Stomach (tissue), 9 donors: ENCODE results near the gene RPL38. TPM values are rescaled to one million over a fixed set of nuclear protein-coding genes. Genes with fewer than 3 reads are reported as not detected.

ENCODE experiments used
- DNase-seq, 2 donors: peaks; one replicate each; pipeline versions ENCODE4 v3.0.0 to v3.0.0-alpha.2; 2013 to 2019
- H3K27ac ChIP-seq, 5 donors: fragments of 200-600 bp in 4 of 5; sonication (generic) in 4 of 5; one replicate each; pipeline ENCODE4 v1.5.1; 2013 to 2019; ENCODE audit warnings: mild to moderate bottlenecking in 1 of 5, moderate library complexity in 1 of 5
- H3K27me3 ChIP-seq, 3 donors: fragments of 200-600 bp; sonication (generic); one replicate each; pipeline ENCODE4 v1.5.1; 2017 to 2019; ENCODE audit warnings: mixed run types in 1 of 3
- H3K36me3 ChIP-seq, 4 donors: fragments of 200-600 bp; sonication (generic); 1 replicate in 3 of 4; 2 replicates in 1 of 4; pipeline ENCODE4 v1.5.1; 2016 to 2019
- H3K4me1 ChIP-seq, 4 donors: fragments of 200-600 bp; sonication (generic); one replicate each; pipeline ENCODE4 v1.5.1; 2016 to 2019
- H3K4me3 ChIP-seq, 4 donors: fragments of 200-600 bp; sonication (generic) in 3 of 4; one replicate each; pipeline ENCODE4 v1.5.1; 2016 to 2019; ENCODE audit warnings: mild to moderate bottlenecking in 1 of 4
- H3K9me3 ChIP-seq, 4 donors: fragments of 200-600 bp; sonication (generic); one replicate each; pipeline ENCODE4 v1.5.1; 2016 to 2019
- EP300 ChIP-seq: sonication (generic); formaldehyde crosslinking; IDR thresholded peaks from one replicate; pipeline ENCODE4 v1.6.1; 2017; ENCODE audit warnings: antibody characterized with exemption
- POLR2A ChIP-seq, 4 donors: fragments of 450-650 bp; IDR thresholded peaks; one replicate each; pipeline ENCODE4 v1.6.1; 2016; ENCODE audit warnings: antibody characterized with exemption in 4 of 4, control low read depth in 2 of 4, mild to moderate bottlenecking in 1 of 4, moderate library complexity in 1 of 4
- POLR2AphosphoS5 ChIP-seq, 3 donors: sonication (generic); formaldehyde crosslinking; IDR thresholded peaks; one replicate each; pipeline ENCODE4 v1.6.1; 2016; ENCODE audit warnings: antibody characterized with exemption in 3 of 3
- WGBS, 5 donors: extraction: QIAGEN DNeasy Blood & Tissue Kit in 3 of 5; methylation state at CpG; one replicate each; pipeline versions ENCODE4 v1.1.5 to v1.1.7; 2013 to 2018; 5-methylcytosine and 5-hydroxymethylcytosine counted together
- intact Hi-C: fragments of 100-400 bp; cut with DNase I; formaldehyde crosslinking; loops from one replicate; pipeline ENCODE4 v1.15.1; 2023; ENCODE audit warnings: low total_unique reads
- polyA plus RNA-seq, 3 donors: library from polyadenylated mRNA; stranded (reverse); fragments of 200-250 nt; gene quantifications; one replicate each; pipeline ENCODE4 v1.2.3, GENCODE V29; 2013
- total RNA-seq, 5 donors: library from RNA; depleted of rRNA; stranded (reverse); fragments of >200 nt; gene quantifications; one replicate each; pipeline versions ENCODE4 v1.1.0 to v1.2.3, GENCODE V29; 2014 to 2016
- TF ChIP-seq, protein P1 (sequence below), 7 experiments: fragments of 450-650 bp in 4 of 7; fragments of 200-600 bp in 3 of 7; sonication (generic) in 3 of 7; IDR thresholded peaks; one replicate each; pipeline ENCODE4 v1.5.1; 2016 to 2019; ENCODE audit warnings: antibody characterized with exemption in 7 of 7, control low read depth in 2 of 7, mild to moderate bottlenecking in 1 of 7
- donor health status: healthy with polysubstance abuse.
- donor health status: Bipolar disorder and iron deficiency.
- donor health status: healthy.

Gene RPL38
- total and polyA plus RNA-seq, 8 donors: 37.7 to 1,839 (median 979) TPM

DNA sequence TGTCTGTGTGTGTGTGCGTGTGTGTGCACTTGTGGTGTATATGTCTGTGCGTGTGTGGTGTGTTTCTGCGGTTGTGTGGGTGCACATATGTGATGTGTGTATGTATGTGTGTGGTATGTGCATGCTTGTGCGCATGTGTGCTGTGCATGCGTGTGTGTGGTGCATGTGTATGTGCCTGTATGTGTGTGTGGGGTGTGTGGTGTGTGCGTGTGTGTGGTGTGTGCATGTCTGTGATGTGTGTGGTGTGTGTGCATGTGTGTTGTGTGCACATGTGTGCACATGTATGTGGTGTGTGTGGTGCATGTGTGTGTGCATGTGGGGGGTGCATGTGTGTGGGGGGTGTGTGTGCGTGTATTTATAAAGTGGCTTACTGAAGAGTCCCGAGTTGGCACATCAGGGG lies 47.6 kb downstream of the RPL38 start:
- DNase-seq: no peak
- intact Hi-C loops: no loop called here

DNA sequence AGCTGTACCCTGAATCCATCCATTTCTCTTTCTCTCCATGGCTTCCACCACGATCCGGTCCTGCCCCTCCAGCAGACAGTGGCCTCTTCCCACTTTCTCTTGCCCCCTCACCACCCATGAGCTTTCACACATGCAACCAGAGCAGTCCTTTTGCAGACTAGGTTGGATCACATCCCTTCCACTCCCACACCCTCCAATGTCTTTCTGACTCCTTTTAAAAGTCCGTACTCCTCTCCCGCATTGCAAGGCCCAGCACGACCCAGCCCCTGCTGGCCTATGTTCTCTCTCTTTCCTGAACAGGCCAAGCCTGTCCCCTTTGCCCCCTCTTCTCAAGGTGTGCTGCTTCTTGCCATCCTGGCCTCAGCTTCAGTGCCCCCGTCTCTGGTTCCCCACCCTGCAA lies 48.1 kb downstream of the RPL38 start:
- TF ChIP-seq POLR2AphosphoS5 (IDR thresholded peaks at IDR 0.05) (no peak), POLR2A (IDR thresholded peaks at IDR 0.05) (no peak), EP300 (no peak)
- TF ChIP-seq, protein P1, sequence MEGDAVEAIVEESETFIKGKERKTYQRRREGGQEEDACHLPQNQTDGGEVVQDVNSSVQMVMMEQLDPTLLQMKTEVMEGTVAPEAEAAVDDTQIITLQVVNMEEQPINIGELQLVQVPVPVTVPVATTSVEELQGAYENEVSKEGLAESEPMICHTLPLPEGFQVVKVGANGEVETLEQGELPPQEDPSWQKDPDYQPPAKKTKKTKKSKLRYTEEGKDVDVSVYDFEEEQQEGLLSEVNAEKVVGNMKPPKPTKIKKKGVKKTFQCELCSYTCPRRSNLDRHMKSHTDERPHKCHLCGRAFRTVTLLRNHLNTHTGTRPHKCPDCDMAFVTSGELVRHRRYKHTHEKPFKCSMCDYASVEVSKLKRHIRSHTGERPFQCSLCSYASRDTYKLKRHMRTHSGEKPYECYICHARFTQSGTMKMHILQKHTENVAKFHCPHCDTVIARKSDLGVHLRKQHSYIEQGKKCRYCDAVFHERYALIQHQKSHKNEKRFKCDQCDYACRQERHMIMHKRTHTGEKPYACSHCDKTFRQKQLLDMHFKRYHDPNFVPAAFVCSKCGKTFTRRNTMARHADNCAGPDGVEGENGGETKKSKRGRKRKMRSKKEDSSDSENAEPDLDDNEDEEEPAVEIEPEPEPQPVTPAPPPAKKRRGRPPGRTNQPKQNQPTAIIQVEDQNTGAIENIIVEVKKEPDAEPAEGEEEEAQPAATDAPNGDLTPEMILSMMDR (IDR thresholded peaks at IDR 0.05): no peak
- DNase-seq: no peak
- no peak overlapping the region for H3K27ac ChIP-seq
- H3K36me3 ChIP-seq: peaks cover 0 to 49% (median 27%) of the 10 kb centered on the region in 4 donors
- no peaks in the 10 kb centered on the region for H3K4me1 ChIP-seq
- H3K4me3 ChIP-seq: no peak overlapping the region
- 87 to 92% (median 89%) methylated on average over 6 of the region's 6 CpGs for WGBS, 5 donors
- intact Hi-C loops: no loop called here
- no peaks in the 10 kb centered on the region for H3K27me3 ChIP-seq
- no peaks in the 10 kb centered on the region for H3K9me3 ChIP-seq

More for the DNA sequence above, 47.6 kb downstream of the RPL38 start:
- no peaks in the 10 kb centered on the region for H3K4me1 ChIP-seq
- peaks cover 0 to 46% (median 25%) of the 10 kb centered on the region in 4 donors for H3K36me3 ChIP-seq
- no peaks in the 10 kb centered on the region for H3K9me3 ChIP-seq
- H3K4me3 ChIP-seq: no peak overlapping the region
- H3K27me3 ChIP-seq: no peaks in the 10 kb centered on the region
- TF ChIP-seq, protein P1 (IDR thresholded peaks at IDR 0.05): no peak
- TF ChIP-seq EP300 (no peak), POLR2A (IDR thresholded peaks at IDR 0.05) (no peak)
- 84 to 97% (median 90%) methylated on average over 8 of the region's 8 CpGs for WGBS, 5 donors
- H3K27ac ChIP-seq: no peak overlapping the region

- Histone ChIP-seq H3K27me3 (no peaks in the 10 kb centered on the region), H3K36me3 (peaks cover 0 to 49% (median 27%) of the 10 kb centered on the region in 4 donors), H3K27ac (no peak overlapping the region), H3K4me1 (no peaks in the 10 kb centered on the region), H3K4me3 (no peak overlapping the region), H3K9me3 (no peaks in the 10 kb centered on the region)
- 70 to 83% (median 74%) methylated on average over 5 to 8 of the region's 8 CpGs for WGBS, 5 donors
- intact Hi-C loops: no loop called here
- no peak for DNase-seq
- TF ChIP-seq POLR2AphosphoS5 (IDR thresholded peaks at IDR 0.05): no peak
- no peak for TF ChIP-seq EP300
- TF ChIP-seq POLR2A (IDR thresholded peaks at IDR 0.05): no peak
- TF ChIP-seq, protein P1 (IDR thresholded peaks at IDR 0.05): no peak
These were observed 48.7 kb downstream of the RPL38 start for GRCh38 chr17:74252211-74252610.

DNA sequence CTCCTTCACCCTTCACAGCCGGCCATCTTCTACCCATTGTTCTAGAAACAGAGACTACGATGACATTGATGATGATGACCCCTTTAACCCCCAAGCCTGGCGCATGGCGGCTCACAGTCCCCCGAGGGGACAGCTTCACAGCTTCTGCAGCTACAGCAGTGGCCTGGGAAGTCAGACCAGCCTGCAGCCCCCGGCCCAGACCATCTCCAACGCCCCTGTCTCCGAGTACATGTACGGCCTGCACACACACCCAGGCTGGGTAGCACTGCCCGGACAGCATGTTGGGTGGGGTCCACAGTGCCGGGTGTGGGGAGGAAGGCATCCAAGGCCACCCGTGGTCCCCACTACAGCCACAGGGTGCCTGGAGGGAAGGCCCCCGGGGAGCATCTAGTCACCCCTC lies 49.6 kb downstream of the RPL38 start:
- DNase-seq: no peak
- H3K4me3 ChIP-seq: no peak overlapping the region
- WGBS, 5 donors: 82 to 100% (median 91%) methylated on average over 2 to 13 of the region's 13 CpGs
- no peaks in the 10 kb centered on the region for H3K4me1 ChIP-seq
- peaks cover 0 to 51% (median 23%) of the 10 kb centered on the region in 4 donors for H3K36me3 ChIP-seq
- intact Hi-C loops: no loop called here
- TF ChIP-seq, protein P1 (IDR thresholded peaks at IDR 0.05): no peak
- TF ChIP-seq EP300 (no peak), POLR2AphosphoS5 (IDR thresholded peaks at IDR 0.05) (no peak), POLR2A (IDR thresholded peaks at IDR 0.05) (no peak)
- H3K9me3 ChIP-seq: no peaks in the 10 kb centered on the region
- H3K27me3 ChIP-seq: no peaks in the 10 kb centered on the region
- H3K27ac ChIP-seq: no peak overlapping the region
